Stimulated activated CD4-positive, alpha-beta T cell treated with anti-CD3 and anti-CD28 coated beads, Interleukin-15, amount 100 ng/mL, for 24 hours (primary cell): ENCODE measurements around the gene CUEDC2.

ENCODE experiments used
- DNase-seq: peaks from one replicate; pipeline ENCODE4 v3.0.0-alpha.2; 2020

Gene CUEDC2

GRCh38 chr10:102395400-102396316 is 36.7 kb downstream of the CUEDC2 start, which contains the start of gene NFKB2:
NFKB2 (plus strand) TSS chr10:102395705; CDS start chr10:102395960, 255 bp downstream.
- peak; percentile 92 for DNase-seq

GRCh38 chr10:102394801-102395399 is 37.5 kb downstream of the CUEDC2 start:
- DNase-seq = peak; percentile 69

GRCh38 chr10:102394079-102394800 is 38.1 kb downstream of the CUEDC2 start:
- DNase-seq = peak; percentile 98

- no peak for DNase-seq
Measured at GRCh38 chr10:102393411-102394078, 38.8 kb downstream of the CUEDC2 start.

GRCh38 chr10:102392306-102392705 is 40.1 kb downstream of the CUEDC2 start:
- no peak for DNase-seq

GRCh38 chr10:102389894-102390293 is 42.5 kb downstream of the CUEDC2 start:
- DNase-seq = no peak

GRCh38 chr10:102384606-102385429 is 47.6 kb downstream of the CUEDC2 start:
- no peak for DNase-seq

GRCh38 chr10:102384053-102384452 is 48.3 kb downstream of the CUEDC2 start:
- peak; percentile 36 for DNase-seq

GRCh38 chr10:102382871-102383270 is 49.5 kb downstream of the CUEDC2 start:
- no peak for DNase-seq

- no peak for DNase-seq
Measured at GRCh38 chr10:102381983-102382382, 50.4 kb downstream of the CUEDC2 start.

- no peak for DNase-seq
Measured at GRCh38 chr10:102379383-102379782, 53.0 kb downstream of the CUEDC2 start.

- DNase-seq = no peak
Measured at GRCh38 chr10:102376901-102377300, 55.5 kb downstream of the CUEDC2 start.

- no peak for DNase-seq
Measured at GRCh38 chr10:102375867-102376266, 56.5 kb downstream of the CUEDC2 start.

- DNase-seq = no peak
Measured at GRCh38 chr10:102375250-102375649, 57.1 kb downstream of the CUEDC2 start.
